Astrocyte (in vitro differentiated cells and primary cell): ENCODE data around the gene MEGF11. TPM values are rescaled to one million over a fixed set of nuclear protein-coding genes. Genes with fewer than 3 reads are reported as not detected.

ENCODE experiments used
- DNase-seq: peaks from one replicate; pipeline ENCODE4 v3.0.0-alpha.2; 2010; ENCODE audit warnings: low read depth
- FAIRE-seq: peaks from 2 replicates; lab custom pipeline; 2011; peaks lifted over from hg19 to GRCh38; lab: Jason Lieb, UNC
- H2AFZ ChIP-seq: 2 replicates; pipeline ENCODE4 v1.6.0; 2012; ENCODE audit warnings: low read depth, low read length, inconsistent platforms
- H3K27ac ChIP-seq: 2 replicates; pipeline ENCODE4 v1.5.1; 2011; ENCODE audit warnings: low read depth, low read length, inconsistent platforms
- H3K27me3 ChIP-seq: 2 replicates; pipeline ENCODE4 v1.6.0; 2011; ENCODE audit warnings: low read length, inconsistent platforms; ENCODE audit not compliant: insufficient read depth
- H3K36me3 ChIP-seq: 2 replicates; pipeline ENCODE4 v1.5.1; 2011; ENCODE audit warnings: low read length, inconsistent platforms; ENCODE audit not compliant: insufficient read depth
- H3K4me1 ChIP-seq: 2 replicates; pipeline ENCODE4 v1.5.1; 2011; ENCODE audit warnings: low read length, inconsistent platforms; ENCODE audit not compliant: insufficient read depth
- H3K4me2 ChIP-seq: 2 replicates; pipeline ENCODE4 v1.6.0; 2012; ENCODE audit warnings: low read length, inconsistent platforms
- H3K4me3 ChIP-seq: 2 replicates; pipeline ENCODE4 v1.5.1; 2011; ENCODE audit warnings: low read depth, mild to moderate bottlenecking, low read length, inconsistent platforms; ENCODE audit not compliant: insufficient read depth
- H3K79me2 ChIP-seq: 2 replicates; pipeline ENCODE4 v1.6.0; 2012; ENCODE audit warnings: mild to moderate bottlenecking, low read length, inconsistent platforms; ENCODE audit not compliant: insufficient read depth
- H3K9ac ChIP-seq: 2 replicates; pipeline ENCODE4 v1.6.0; 2012; ENCODE audit warnings: mild to moderate bottlenecking, low read length, inconsistent platforms
- H3K9me3 ChIP-seq: 2 replicates; pipeline ENCODE4 v1.5.1; 2012; ENCODE audit warnings: low read depth, mild to moderate bottlenecking, low read length, inconsistent platforms; ENCODE audit not compliant: insufficient read depth
- H4K20me1 ChIP-seq: 2 replicates; pipeline ENCODE4 v1.6.0; 2012; ENCODE audit warnings: low read length, inconsistent platforms; ENCODE audit not compliant: insufficient read depth
- H3K27ac Mint-ChIP-seq: one replicate; pipeline ENCODE4 v1.8.0; 2021; ENCODE audit warnings: mild to moderate bottlenecking, mixed read lengths; ENCODE audit not compliant: unreplicated experiment
- H3K27me3 Mint-ChIP-seq: one replicate; pipeline ENCODE4 v1.8.0; 2021; ENCODE audit warnings: low read depth, mixed read lengths; ENCODE audit not compliant: unreplicated experiment
- H3K36me3 Mint-ChIP-seq: one replicate; pipeline ENCODE4 v1.8.0; 2021; ENCODE audit warnings: low read depth, mixed read lengths; ENCODE audit not compliant: unreplicated experiment
- H3K4me1 Mint-ChIP-seq: one replicate; pipeline ENCODE4 v1.8.0; 2021; ENCODE audit warnings: low read depth, mixed read lengths; ENCODE audit not compliant: unreplicated experiment
- H3K4me3 Mint-ChIP-seq: one replicate; pipeline ENCODE4 v1.8.0; 2021; ENCODE audit warnings: mild to moderate bottlenecking, moderate library complexity, mixed read lengths; ENCODE audit not compliant: unreplicated experiment
- H3K9me3 Mint-ChIP-seq: one replicate; pipeline ENCODE4 v1.8.0; 2021; ENCODE audit warnings: mild to moderate bottlenecking, mixed read lengths; ENCODE audit not compliant: unreplicated experiment
- EZH2 ChIP-seq: IDR thresholded peaks from 2 replicates; pipeline ENCODE4 v1.6.1; 2012; ENCODE audit warnings: mild to moderate bottlenecking, low read length, inconsistent platforms; ENCODE audit not compliant: insufficient read depth
- total RNA-seq: library from RNA; stranded (reverse); gene quantifications from 2 replicates; pipeline ENCODE4 v1.2.1, GENCODE V29; 2021
- TF ChIP-seq, protein P1 (sequence below): IDR thresholded peaks from 2 replicates; pipeline ENCODE4 v1.5.1; 2011; ENCODE audit warnings: low read depth, mild to moderate bottlenecking, inconsistent platforms, low read length, moderate library complexity; ENCODE audit not compliant: insufficient read depth

MEGF11 gene
- total RNA-seq, 1 donor from 2014 or later: 0.16 TPM

DNA sequence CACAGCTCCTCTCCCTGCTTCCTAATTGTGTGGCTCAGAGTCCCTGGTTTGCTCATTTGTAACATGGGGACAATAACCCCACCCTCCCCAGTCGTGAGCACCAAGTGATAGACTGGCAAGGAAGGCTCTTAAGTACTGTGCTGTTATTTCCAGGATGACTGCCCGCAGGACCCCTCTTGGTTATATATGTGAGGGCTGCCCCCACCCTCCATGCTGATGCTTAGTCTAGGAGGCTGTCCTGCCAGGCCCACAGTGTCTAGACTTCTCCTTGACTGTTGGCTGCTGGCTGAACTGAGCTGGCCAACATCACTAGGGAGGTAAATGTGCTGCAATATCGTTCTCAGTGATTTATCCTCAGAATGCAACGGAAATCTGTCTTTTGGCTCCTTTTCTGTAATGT is 339.2 kb downstream of the MEGF11 start:
- H3K27ac ChIP-seq: no peak overlapping the region
- no peaks in the 10 kb centered on the region for H3K79me2 ChIP-seq
- no peaks in the 10 kb centered on the region for H3K9me3 ChIP-seq
- no peak for DNase-seq
- no peak overlapping the region for H3K27ac Mint-ChIP-seq
- no peak for FAIRE-seq
- no peak overlapping the region for H3K4me3 Mint-ChIP-seq
- TF ChIP-seq, protein P1, sequence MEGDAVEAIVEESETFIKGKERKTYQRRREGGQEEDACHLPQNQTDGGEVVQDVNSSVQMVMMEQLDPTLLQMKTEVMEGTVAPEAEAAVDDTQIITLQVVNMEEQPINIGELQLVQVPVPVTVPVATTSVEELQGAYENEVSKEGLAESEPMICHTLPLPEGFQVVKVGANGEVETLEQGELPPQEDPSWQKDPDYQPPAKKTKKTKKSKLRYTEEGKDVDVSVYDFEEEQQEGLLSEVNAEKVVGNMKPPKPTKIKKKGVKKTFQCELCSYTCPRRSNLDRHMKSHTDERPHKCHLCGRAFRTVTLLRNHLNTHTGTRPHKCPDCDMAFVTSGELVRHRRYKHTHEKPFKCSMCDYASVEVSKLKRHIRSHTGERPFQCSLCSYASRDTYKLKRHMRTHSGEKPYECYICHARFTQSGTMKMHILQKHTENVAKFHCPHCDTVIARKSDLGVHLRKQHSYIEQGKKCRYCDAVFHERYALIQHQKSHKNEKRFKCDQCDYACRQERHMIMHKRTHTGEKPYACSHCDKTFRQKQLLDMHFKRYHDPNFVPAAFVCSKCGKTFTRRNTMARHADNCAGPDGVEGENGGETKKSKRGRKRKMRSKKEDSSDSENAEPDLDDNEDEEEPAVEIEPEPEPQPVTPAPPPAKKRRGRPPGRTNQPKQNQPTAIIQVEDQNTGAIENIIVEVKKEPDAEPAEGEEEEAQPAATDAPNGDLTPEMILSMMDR: no peak
- no peaks in the 10 kb centered on the region for H3K36me3 ChIP-seq
- peaks cover 5% of the 10 kb centered on the region for H3K4me1 ChIP-seq
- H3K4me1 Mint-ChIP-seq: peaks cover 2% of the 10 kb centered on the region
- no peak overlapping the region for H3K4me2 ChIP-seq
- peaks cover 48% of the 10 kb centered on the region for H4K20me1 ChIP-seq
- H3K4me3 ChIP-seq: no peak overlapping the region
- H2AFZ ChIP-seq: no peak overlapping the region
- no peak overlapping the region for H3K9ac ChIP-seq
- H3K27me3 ChIP-seq: no peaks in the 10 kb centered on the region
- no peaks in the 10 kb centered on the region for H3K27me3 Mint-ChIP-seq
- H3K9me3 Mint-ChIP-seq: no peaks in the 10 kb centered on the region
- H3K36me3 Mint-ChIP-seq: peaks cover 2% of the 10 kb centered on the region

DNA sequence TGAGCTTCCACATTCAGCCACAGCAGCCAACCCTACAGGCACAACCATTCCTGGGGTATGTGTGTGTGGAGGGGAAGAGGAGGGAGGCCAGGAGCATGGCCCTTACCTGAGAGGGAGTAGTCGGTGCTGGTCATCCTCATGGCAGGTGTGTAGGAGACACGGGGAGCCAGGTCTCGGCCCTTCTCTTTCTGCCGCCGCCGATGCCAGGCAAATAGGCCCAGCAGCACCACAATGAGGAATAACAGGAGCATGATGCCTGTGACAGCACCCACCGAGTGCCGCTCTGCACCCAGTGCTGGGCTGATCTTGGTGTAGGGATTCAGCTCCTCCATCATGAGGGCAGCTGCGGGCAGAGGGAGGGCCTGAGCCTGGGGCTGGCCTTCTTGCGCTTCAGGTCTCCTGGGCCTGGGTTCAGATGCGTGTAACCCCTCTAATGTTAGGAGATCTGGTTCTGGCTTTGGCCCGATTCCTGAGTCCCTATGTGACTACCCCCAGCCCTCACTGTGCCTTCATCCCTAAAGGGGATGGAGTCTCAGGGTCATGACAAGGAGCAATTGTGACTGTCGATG is 339.8 kb downstream of the MEGF11 start:
- H3K36me3 Mint-ChIP-seq: peaks cover 2% of the 10 kb centered on the region
- DNase-seq (no peak), FAIRE-seq (no peak)

DNA sequence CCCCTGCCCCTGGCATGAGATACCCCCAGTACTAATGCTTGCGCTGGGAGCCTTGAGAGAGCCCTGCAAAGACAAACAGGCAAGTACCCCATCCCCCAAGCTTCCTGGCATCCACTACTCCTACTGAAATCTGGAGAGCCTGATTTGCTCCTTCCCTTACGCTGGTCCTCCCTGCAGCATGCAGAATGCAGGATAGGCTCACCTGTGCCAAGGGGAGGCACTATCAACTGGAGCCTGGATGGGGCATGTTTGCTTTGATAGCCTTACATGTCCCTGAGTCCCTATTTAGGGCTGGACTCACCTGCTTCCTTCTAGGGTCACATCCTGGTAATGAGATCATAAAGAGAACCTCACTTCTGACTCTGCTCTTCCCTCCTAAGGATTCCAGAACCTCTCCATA is 341.3 kb downstream of the MEGF11 start:
- H3K27ac Mint-ChIP-seq: no peak overlapping the region
- H2AFZ ChIP-seq: no peak overlapping the region
- H3K4me1 ChIP-seq: peaks cover 5% of the 10 kb centered on the region
- H3K9me3 Mint-ChIP-seq: no peaks in the 10 kb centered on the region
- H3K27ac ChIP-seq: no peak overlapping the region
- peaks cover 1% of the 10 kb centered on the region for H3K4me1 Mint-ChIP-seq
- no peak overlapping the region for H3K4me3 Mint-ChIP-seq
- no peak for DNase-seq
- H3K27me3 ChIP-seq: no peaks in the 10 kb centered on the region
- no peaks in the 10 kb centered on the region for H3K9me3 ChIP-seq
- peaks cover 56% of the 10 kb centered on the region for H4K20me1 ChIP-seq
- TF ChIP-seq EZH2: no peak
- TF ChIP-seq, protein P1: no peak
- H3K4me3 ChIP-seq: no peak overlapping the region
- peaks cover 4% of the 10 kb centered on the region for H3K36me3 ChIP-seq
- H3K27me3 Mint-ChIP-seq: no peaks in the 10 kb centered on the region
- H3K79me2 ChIP-seq: no peaks in the 10 kb centered on the region
- H3K4me2 ChIP-seq: no peak overlapping the region
- no peak overlapping the region for H3K9ac ChIP-seq
- no peaks in the 10 kb centered on the region for H3K36me3 Mint-ChIP-seq
- FAIRE-seq: no peak

More for the DNA sequence above, 339.8 kb downstream of the MEGF11 start:
- Mint-ChIP-seq H3K4me1 (peaks cover 2% of the 10 kb centered on the region), H3K27me3 (no peaks in the 10 kb centered on the region), H3K27ac (no peak overlapping the region), H3K4me3 (no peak overlapping the region), H3K9me3 (no peaks in the 10 kb centered on the region)
- H3K27ac ChIP-seq: no peak overlapping the region
- H3K4me3 ChIP-seq: no peak overlapping the region
- H4K20me1 ChIP-seq: peaks cover 50% of the 10 kb centered on the region
- H3K36me3 ChIP-seq: no peaks in the 10 kb centered on the region
- H3K4me2 ChIP-seq: no peak overlapping the region
- no peaks in the 10 kb centered on the region for H3K27me3 ChIP-seq
- TF ChIP-seq, protein P1: no peak
- TF ChIP-seq EZH2: no peak
- no peaks in the 10 kb centered on the region for H3K79me2 ChIP-seq
- no peak overlapping the region for H3K9ac ChIP-seq
- H3K9me3 ChIP-seq: no peaks in the 10 kb centered on the region
- peaks cover 5% of the 10 kb centered on the region for H3K4me1 ChIP-seq
- H2AFZ ChIP-seq: no peak overlapping the region
